HEK293T (cell line): ENCODE measurements around the gene DMAC2L.

ENCODE experiments used
- ARNT ChIP-seq: fragments of 450-650 bp; IDR thresholded peaks from 2 replicates; pipeline ENCODE4 v1.6.1; 2017; ENCODE audit warnings: mild to moderate bottlenecking
- BHLHE40 ChIP-seq: fragments of 450-650 bp; IDR thresholded peaks from 2 replicates; pipeline ENCODE4 v1.6.1; 2016; ENCODE audit warnings: mild to moderate bottlenecking, moderate library complexity, borderline replicate concordance
- ELF4 ChIP-seq: fragments of 450-650 bp; IDR thresholded peaks from 2 replicates; pipeline ENCODE4 v1.6.1; 2017; ENCODE audit warnings: antibody characterized with exemption
- FOXA1 ChIP-seq: fragments of 450-650 bp; IDR thresholded peaks from 2 replicates; pipeline ENCODE4 v1.6.1; 2016; ENCODE audit warnings: mild to moderate bottlenecking
- FOXK2 ChIP-seq: fragments of 450-650 bp; IDR thresholded peaks from 2 replicates; pipeline ENCODE4 v1.6.1; 2016; ENCODE audit warnings: mild to moderate bottlenecking
- FOXM1 ChIP-seq: fragments of 450-650 bp; IDR thresholded peaks from 2 replicates; pipeline ENCODE4 v1.6.1; 2017; ENCODE audit warnings: mild to moderate bottlenecking, borderline replicate concordance
- HDGF ChIP-seq: fragments of 450-650 bp; IDR thresholded peaks from 2 replicates; pipeline ENCODE4 v1.6.1; 2017; ENCODE audit warnings: antibody characterized with exemption, borderline replicate concordance
- L3MBTL2 ChIP-seq: fragments of 450-650 bp; conservative IDR thresholded peaks from 2 replicates; pipeline ENCODE4 v1.6.1; 2016; ENCODE audit warnings: mild to moderate bottlenecking
- LEF1 ChIP-seq: fragments of 450-650 bp; IDR thresholded peaks from 2 replicates; pipeline ENCODE4 v1.6.1; 2017; ENCODE audit warnings: mild to moderate bottlenecking, borderline replicate concordance
- NFRKB ChIP-seq: fragments of 450-650 bp; IDR thresholded peaks from 2 replicates; pipeline ENCODE4 v1.6.1; 2016; ENCODE audit warnings: mild to moderate bottlenecking, moderate library complexity
- SP1 ChIP-seq: fragments of 450-650 bp; IDR thresholded peaks from 2 replicates; pipeline ENCODE4 v1.6.1; 2017
- SUZ12 ChIP-seq: fragments of 450-650 bp; IDR thresholded peaks from 2 replicates; pipeline ENCODE4 v1.6.1; 2016; ENCODE audit warnings: mild to moderate bottlenecking
- TARDBP ChIP-seq: fragments of 450-650 bp; IDR thresholded peaks from 2 replicates; pipeline ENCODE4 v1.6.1; 2016
- ZNF384 ChIP-seq: fragments of 450-650 bp; IDR thresholded peaks from 2 replicates; pipeline ENCODE4 v1.6.1; 2016

- no peak for TF ChIP-seq FOXA1
- TF ChIP-seq SP1, result no peak
- TF ChIP-seq TARDBP, result no peak
- no peak for TF ChIP-seq NFRKB
- no peak for TF ChIP-seq BHLHE40
- TF ChIP-seq L3MBTL2, result no peak
- TF ChIP-seq ELF4, result no peak
- TF ChIP-seq HDGF, result no peak
- no peak for TF ChIP-seq FOXK2
- no peak for TF ChIP-seq ZNF384
- TF ChIP-seq FOXM1, result no peak
- no peak for TF ChIP-seq LEF1
- no peak for TF ChIP-seq SUZ12
- no peak for TF ChIP-seq ARNT
These were observed 41.2 kb upstream of the DMAC2L start for GRCh38 chr14:50270932-50271331.
